AG10803 (cell line): ENCODE measurements around the gene ZRANB3.
A peak's percentile ranks its signal among the peaks of the same experiment; 100 is the strongest.

Experiments
- DNase-seq: peaks from one replicate; pipeline ENCODE4 v3.0.0; 2010; ENCODE audit warnings: low read depth
- H3K4me3 ChIP-seq: 2 replicates; pipeline ENCODE4 v1.5.1; 2011; ENCODE audit warnings: mild to moderate bottlenecking, low read length, control low read depth
- TF ChIP-seq, protein P1 (sequence below): conservative IDR thresholded peaks from 2 replicates; pipeline ENCODE4 v1.5.1; 2011; ENCODE audit warnings: mild to moderate bottlenecking, low read length, control low read depth, inconsistent platforms

The ZRANB3 gene

DNA sequence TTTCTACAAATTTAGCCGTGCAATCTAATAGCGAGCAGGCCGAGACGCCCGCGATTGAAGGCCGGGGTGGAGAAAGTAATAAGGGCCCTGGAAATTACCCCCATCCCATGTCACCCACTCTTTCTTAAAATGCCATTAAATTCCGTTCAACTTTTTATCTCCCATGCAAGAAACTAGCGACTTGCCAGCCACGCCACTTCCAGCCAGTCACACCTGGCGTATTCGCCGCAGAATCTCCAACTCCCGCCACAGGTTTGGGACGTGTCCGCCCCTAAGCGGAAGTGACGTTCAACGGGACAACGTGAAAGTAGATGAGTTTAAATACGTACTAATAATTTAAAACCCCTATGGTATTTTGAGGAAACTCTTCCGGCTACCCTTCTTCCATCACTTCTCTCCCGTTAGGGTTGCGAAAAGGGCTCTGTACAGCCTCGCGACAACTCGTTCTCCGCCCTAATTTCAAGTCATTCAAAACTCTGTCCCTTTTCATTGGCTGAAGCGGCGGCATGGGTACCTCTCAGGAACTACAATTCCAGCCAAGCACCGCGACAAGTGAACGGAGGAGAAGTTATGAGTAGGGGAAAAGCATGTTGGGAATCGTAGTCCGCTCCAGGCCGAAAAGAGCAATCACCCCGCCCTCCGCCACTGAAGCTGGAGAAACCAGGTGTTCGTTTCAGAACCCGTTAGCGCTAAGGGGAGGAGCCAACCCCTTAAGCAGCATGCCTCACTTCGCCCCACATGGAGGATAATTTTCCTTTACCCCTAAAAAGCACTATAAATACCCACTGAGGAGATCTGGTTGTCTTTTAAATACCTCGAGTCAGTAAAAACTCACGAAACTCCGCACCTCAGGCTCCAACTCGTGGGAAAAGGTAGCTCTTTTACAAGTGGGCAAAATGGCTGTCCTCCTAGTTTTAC, at the start of gene ZRANB3:
TSS of gene ZRANB3 (minus strand) at position 906 of the 918 bp plus-strand sequence.
- peak; percentile 97 for DNase-seq
- TF ChIP-seq, protein P1, sequence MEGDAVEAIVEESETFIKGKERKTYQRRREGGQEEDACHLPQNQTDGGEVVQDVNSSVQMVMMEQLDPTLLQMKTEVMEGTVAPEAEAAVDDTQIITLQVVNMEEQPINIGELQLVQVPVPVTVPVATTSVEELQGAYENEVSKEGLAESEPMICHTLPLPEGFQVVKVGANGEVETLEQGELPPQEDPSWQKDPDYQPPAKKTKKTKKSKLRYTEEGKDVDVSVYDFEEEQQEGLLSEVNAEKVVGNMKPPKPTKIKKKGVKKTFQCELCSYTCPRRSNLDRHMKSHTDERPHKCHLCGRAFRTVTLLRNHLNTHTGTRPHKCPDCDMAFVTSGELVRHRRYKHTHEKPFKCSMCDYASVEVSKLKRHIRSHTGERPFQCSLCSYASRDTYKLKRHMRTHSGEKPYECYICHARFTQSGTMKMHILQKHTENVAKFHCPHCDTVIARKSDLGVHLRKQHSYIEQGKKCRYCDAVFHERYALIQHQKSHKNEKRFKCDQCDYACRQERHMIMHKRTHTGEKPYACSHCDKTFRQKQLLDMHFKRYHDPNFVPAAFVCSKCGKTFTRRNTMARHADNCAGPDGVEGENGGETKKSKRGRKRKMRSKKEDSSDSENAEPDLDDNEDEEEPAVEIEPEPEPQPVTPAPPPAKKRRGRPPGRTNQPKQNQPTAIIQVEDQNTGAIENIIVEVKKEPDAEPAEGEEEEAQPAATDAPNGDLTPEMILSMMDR, result no peak
- H3K4me3 ChIP-seq, result peak within 1 kb of the TSS; percentile 86

DNA sequence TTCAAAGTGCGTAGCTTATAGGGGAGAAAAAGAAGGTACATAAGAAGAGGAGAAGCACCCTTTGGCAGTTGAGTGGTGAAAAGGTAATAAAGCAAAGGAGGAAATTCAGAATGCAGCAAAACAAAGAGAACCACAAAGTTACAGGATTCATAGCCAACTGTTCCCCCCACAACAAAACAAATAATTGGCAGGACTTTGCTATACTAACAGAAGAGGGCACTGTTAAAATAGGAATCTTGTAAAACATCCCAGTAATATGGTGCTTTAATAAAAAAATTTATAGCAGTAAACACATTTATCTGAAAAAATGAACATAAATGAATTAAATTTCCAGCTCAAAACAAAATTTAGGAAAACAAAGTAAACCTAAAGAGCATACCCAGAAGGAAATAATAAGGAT, 42.6 kb upstream of the ZRANB3 start:
- no peak for DNase-seq
- H3K4me3 ChIP-seq, result no peak overlapping the region
- TF ChIP-seq, protein P1, result no peak

DNA sequence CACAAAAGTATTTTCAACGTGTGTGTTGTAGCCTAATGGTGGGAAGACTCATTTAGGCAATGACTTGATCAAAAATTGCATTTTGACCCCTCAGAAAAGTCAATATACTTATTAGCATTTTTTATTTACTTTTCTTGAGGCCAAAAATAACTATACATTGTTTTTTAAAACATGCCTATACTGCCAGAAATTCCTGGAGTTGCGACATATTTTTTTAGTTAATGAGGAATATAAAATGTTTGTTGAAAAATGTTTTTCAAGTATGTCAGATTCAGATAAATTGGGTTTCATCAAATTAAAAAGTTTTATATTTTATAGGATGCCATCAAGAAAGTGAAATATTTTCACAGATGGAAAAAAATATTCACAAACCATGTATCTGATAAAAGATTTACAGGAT, 39.9 kb upstream of the ZRANB3 start:
- TF ChIP-seq, protein P1, result no peak
- DNase-seq, result no peak

DNA sequence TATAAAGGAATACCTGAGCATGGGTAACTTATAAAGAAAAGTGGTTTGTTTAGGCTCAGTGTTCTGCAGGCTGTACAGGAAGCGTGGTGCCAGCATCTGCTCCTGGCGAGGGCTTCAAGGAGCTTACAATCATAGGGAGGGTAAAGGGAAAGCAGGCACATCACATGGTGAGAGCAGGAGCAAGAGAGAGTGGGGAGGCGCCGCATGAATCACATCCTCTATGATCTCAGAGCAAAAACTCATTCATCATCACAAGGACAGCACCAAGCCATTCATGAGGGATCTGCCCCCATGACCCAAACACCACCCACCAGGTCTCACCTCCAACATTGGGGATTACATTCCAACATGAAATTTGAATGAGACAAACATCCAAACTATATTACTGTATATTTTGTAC, 32.8 kb upstream of the ZRANB3 start:
- DNase-seq, result no peak
- TF ChIP-seq, protein P1, result no peak
- H3K4me3 ChIP-seq, result no peak overlapping the region

More for the DNA sequence above, 39.9 kb upstream of the ZRANB3 start:
- no peak overlapping the region for H3K4me3 ChIP-seq

DNA sequence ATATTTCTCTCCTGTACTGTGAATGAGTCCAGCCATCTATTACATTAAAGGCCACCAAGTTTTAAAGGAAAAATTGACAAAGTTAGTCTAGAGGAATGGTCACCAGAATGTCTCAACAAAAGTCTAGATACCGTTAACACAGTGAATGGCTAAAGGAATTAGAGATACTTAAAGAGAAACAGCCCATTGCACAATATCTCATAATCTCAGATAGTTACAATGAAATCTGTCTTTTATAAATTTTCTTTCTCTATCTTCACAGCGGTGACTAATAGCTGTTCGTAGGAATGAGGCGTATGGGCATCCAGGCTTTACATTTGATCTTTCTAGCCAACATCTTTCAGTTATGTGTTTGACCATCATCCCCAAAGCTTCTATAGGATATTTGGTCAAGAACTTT, 30.9 kb upstream of the ZRANB3 start:
- TF ChIP-seq, protein P1, result no peak
- H3K4me3 ChIP-seq, result no peak overlapping the region
- DNase-seq, result no peak

DNA sequence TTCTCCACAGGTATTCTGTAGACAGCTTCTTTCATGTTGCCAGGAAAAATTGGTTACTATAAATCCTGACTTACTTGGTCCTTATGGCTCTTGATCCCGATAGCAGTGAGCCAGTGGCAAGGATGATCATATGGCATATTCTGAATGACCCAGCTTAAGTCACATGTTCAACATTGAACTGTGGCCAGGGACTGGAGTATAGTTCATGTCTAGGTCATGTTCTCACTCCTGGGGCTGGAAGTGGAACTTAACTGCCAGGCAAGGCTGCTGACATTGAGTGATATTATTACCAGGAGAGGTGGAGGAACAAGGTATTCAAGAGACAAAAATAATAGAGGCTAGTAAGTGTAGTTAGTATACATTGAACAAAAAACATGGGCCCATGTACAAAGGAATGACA, 26.5 kb upstream of the ZRANB3 start:
- TF ChIP-seq, protein P1, result no peak
- no peak overlapping the region for H3K4me3 ChIP-seq
- DNase-seq, result no peak

DNA sequence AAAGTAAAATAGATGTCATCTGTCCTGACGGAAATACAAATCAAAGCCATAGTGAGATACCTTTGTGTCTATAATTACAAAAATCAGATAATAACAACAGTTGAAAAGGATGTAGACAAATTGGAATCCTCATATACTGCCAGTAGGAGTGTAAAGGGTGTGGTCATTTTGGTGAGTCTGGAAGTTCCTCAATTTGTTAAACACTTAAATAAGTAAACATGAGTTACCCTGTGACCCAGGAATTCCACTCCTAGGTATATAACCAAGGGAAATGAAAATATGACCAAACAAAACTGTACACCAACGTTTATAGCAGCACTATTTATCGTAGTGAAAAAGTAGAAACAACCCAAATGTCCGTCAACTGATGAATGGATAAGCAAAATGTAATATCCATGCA, 24.3 kb upstream of the ZRANB3 start:
- TF ChIP-seq, protein P1, result no peak
- DNase-seq, result no peak
- no peak overlapping the region for H3K4me3 ChIP-seq
